Pancreas (tissue), 10 donors: Measurements from ENCODE around the gene PYGM. TPM values are rescaled to one million over a fixed set of nuclear protein-coding genes. Genes with fewer than 3 reads are reported as not detected.
A peak's percentile ranks its signal among the peaks of the same experiment; 100 is the strongest.

Experiments used
- ATAC-seq, 4 donors: fragments of 200-7000 bp; cut with Tn5 transposase; one replicate each; pipeline versions ENCODE4 v1.8.0 to v1.9.1; 2020; ENCODE audit warnings: mild to moderate bottlenecking in 4 of 4, moderate library complexity in 4 of 4
- DNase-seq, 6 donors: peaks; one replicate each; pipeline ENCODE4 v3.0.0-alpha.2; 2020
- FAIRE-seq: peaks from 2 replicates; lab custom pipeline; 2012; peaks lifted over from hg19 to GRCh38; lab: Jason Lieb, UNC
- H3K27ac ChIP-seq, 4 donors: fragments of 200-600 bp; sonication (generic); 1 replicate in 3 of 4; 2 replicates in 1 of 4; pipeline versions ENCODE4 v1.5.0 to v1.8.0; 2020
- H3K27me3 ChIP-seq, 4 donors: fragments of 200-600 bp; one replicate each; pipeline ENCODE4 v1.8.0; 2021
- H3K36me3 ChIP-seq, 3 donors: fragments of 200-600 bp; sonication (generic) in 1 of 3; one replicate each; pipeline versions ENCODE4 v1.5.0 to v1.8.0; 2020 to 2021
- H3K4me1 ChIP-seq, 3 donors: fragments of 200-600 bp; one replicate each; pipeline ENCODE4 v1.8.0; 2021
- H3K4me3 ChIP-seq, 4 donors: fragments of 200-600 bp; sonication (generic) in 2 of 4; one replicate each; pipeline versions ENCODE4 v1.5.0 to v1.8.0; 2020 to 2021
- H3K9me3 ChIP-seq, 4 donors: fragments of 200-600 bp; one replicate each; pipeline ENCODE4 v1.8.0; 2021
- CTCF ChIP-seq, 4 donors: fragments of 200-600 bp; sonication (generic) in 3 of 4; IDR thresholded peaks; one replicate each; pipeline versions ENCODE4 v1.5.0 to v1.8.0; 2021; ENCODE audit warnings: antibody characterized with exemption in 4 of 4
- WGBS, 2 donors: extraction: QIAGEN DNeasy Blood & Tissue Kit; methylation state at CpG; one replicate each; pipeline ENCODE4 v1.1.7; 2013; 5-methylcytosine and 5-hydroxymethylcytosine counted together
- intact Hi-C, 3 donors: fragments of 100-400 bp; cut with DNase I; formaldehyde crosslinking; loops; one replicate each; pipeline versions ENCODE4 v1.11.1 to v1.14.2; 2022
- polyA plus RNA-seq, 2 donors: library from polyadenylated mRNA; stranded (reverse); fragments of 200-250 nt; gene quantifications; one replicate each; pipeline ENCODE4 v1.2.3, GENCODE V29; 2013
- total RNA-seq, 6 donors: library from RNA; stranded (reverse); fragmentation: NEBNext Ultra II Directional in 4 of 6; extraction: Animal tissue kit (Norgen Biotek cat#: 25700) in 4 of 6; gene quantifications; one replicate each; pipeline versions ENCODE4 v1.2.1 to v1.2.4, GENCODE V29; 2021 to 2023
- donor health status: healthy with polysubstance abuse.
- donor health status: DM: no; HTN: no; CAD: no; lungs with moderate emphysema.
- donor health status: DM: no; HTN: no; CAD: no.
- donor health status: control.
- donor health status: control.
- donor health status: Bipolar disorder and iron deficiency.
- donor health status: DM: yes; HTN: yes; CAD: no.
- donor health status: DM: no; HTN: no; CAD: no.
- donor health status: DM: no; HTN: no; CAD: no.
- donor health status: DM: yes; HTN: yes; CAD: no.

PYGM gene
- total and polyA plus RNA-seq, 8 donors: 0.19 to 1.3 (median 0.47) TPM

GRCh38 chr11:64721359-64721699 lies 38.4 kb downstream of the PYGM start:
- Histone ChIP-seq H3K36me3 (no peaks in the 10 kb centered on the region), H3K9me3 (no peaks in the 10 kb centered on the region), H3K27ac (no peak overlapping the region), H3K4me3 (no peak overlapping the region), H3K27me3 (no peaks in the 10 kb centered on the region), H3K4me1 (no peaks in the 10 kb centered on the region)
- 51 to 56% methylated on average over 3 of the region's 3 CpGs for WGBS, 2 donors
- DNase-seq (no peak), ATAC-seq (no peak), FAIRE-seq (no peak)
- no peak for TF ChIP-seq CTCF (IDR thresholded peaks at IDR 0.05)
- intact Hi-C loops: no loop called here

- intact Hi-C loops: no loop called here
- FAIRE-seq (no peak), DNase-seq (peak in 1 of 6 donors; percentile 54), ATAC-seq (no peak)
- Histone ChIP-seq H3K4me3 (no peak overlapping the region), H3K27ac (no peak overlapping the region), H3K9me3 (no peaks in the 10 kb centered on the region), H3K36me3 (no peaks in the 10 kb centered on the region), H3K4me1 (no peaks in the 10 kb centered on the region), H3K27me3 (no peaks in the 10 kb centered on the region)
- TF ChIP-seq CTCF (IDR thresholded peaks at IDR 0.05): no peak
- 50 to 58% methylated on average over 12 of the region's 12 CpGs for WGBS, 2 donors
Measured at GRCh38 chr11:64720640-64721358, 39.0 kb downstream of the PYGM start.

GRCh38 chr11:64720167-64720566 lies 39.6 kb downstream of the PYGM start:
- intact Hi-C loops: no loop called here
- H3K9me3 ChIP-seq: no peaks in the 10 kb centered on the region
- FAIRE-seq: no peak
- H3K27me3 ChIP-seq: peaks cover 0 to 5% (median 0%) of the 10 kb centered on the region in 4 donors
- no peaks in the 10 kb centered on the region for H3K36me3 ChIP-seq
- no peaks in the 10 kb centered on the region for H3K4me1 ChIP-seq
- 52 to 61% methylated on average over 9 of the region's 9 CpGs for WGBS, 2 donors
- no peak overlapping the region for H3K4me3 ChIP-seq
- TF ChIP-seq CTCF (IDR thresholded peaks at IDR 0.05): no peak
- H3K27ac ChIP-seq: no peak overlapping the region
- DNase-seq: peak in 1 of 6 donors; percentile 43
- ATAC-seq: no peak

- H3K4me3 ChIP-seq: no peak overlapping the region
- FAIRE-seq (no peak), DNase-seq (peak in 1 of 6 donors; percentile 49), ATAC-seq (no peak)
- WGBS, 2 donors: 72 to 80% methylated on average over 10 of the region's 10 CpGs
- no peak for TF ChIP-seq CTCF (IDR thresholded peaks at IDR 0.05)
- intact Hi-C loops: no loop called here
- no peaks in the 10 kb centered on the region for H3K36me3 ChIP-seq
- H3K4me1 ChIP-seq: no peaks in the 10 kb centered on the region
- H3K27ac ChIP-seq: no peak overlapping the region
- H3K27me3 ChIP-seq: peaks cover 0 to 5% (median 0%) of the 10 kb centered on the region in 4 donors
- H3K9me3 ChIP-seq: no peaks in the 10 kb centered on the region
Measured at GRCh38 chr11:64719406-64719805, 40.4 kb downstream of the PYGM start.

GRCh38 chr11:64718780-64719124 lies 41.0 kb downstream of the PYGM start:
- no peak for DNase-seq
- Histone ChIP-seq H3K27ac (no peak overlapping the region), H3K9me3 (no peaks in the 10 kb centered on the region), H3K27me3 (peaks cover 0 to 5% (median 0%) of the 10 kb centered on the region in 4 donors), H3K36me3 (no peaks in the 10 kb centered on the region), H3K4me3 (no peak overlapping the region), H3K4me1 (no peaks in the 10 kb centered on the region)
- no peak for ATAC-seq
- no peak for TF ChIP-seq CTCF (IDR thresholded peaks at IDR 0.05)
- no peak for FAIRE-seq
- intact Hi-C loops: no loop called here
- 66 to 69% methylated on average over 4 of the region's 4 CpGs for WGBS, 2 donors
